Activated naive CD8-positive, alpha-beta T cell (primary cell): ENCODE results near the gene SYNM.

Experiments used
- H3K27ac Mint-ChIP-seq: one replicate; pipeline ENCODE4 v1.8.0; 2021; ENCODE audit warnings: mixed read lengths
- H3K27me3 Mint-ChIP-seq: one replicate; pipeline ENCODE4 v1.8.0; 2021; ENCODE audit warnings: mixed read lengths
- H3K36me3 Mint-ChIP-seq: one replicate; pipeline ENCODE4 v1.8.0; 2021; ENCODE audit warnings: mixed read lengths
- H3K4me1 Mint-ChIP-seq: one replicate; pipeline ENCODE4 v1.8.0; 2021; ENCODE audit warnings: low read depth, mixed read lengths
- H3K4me3 Mint-ChIP-seq: one replicate; pipeline ENCODE4 v1.8.0; 2021; ENCODE audit warnings: mild to moderate bottlenecking, mixed read lengths
- H3K9me3 Mint-ChIP-seq: one replicate; pipeline ENCODE4 v1.8.0; 2021; ENCODE audit warnings: low read depth, mixed read lengths

SYNM gene

GRCh38 chr15:99121691-99122410 lies 17.0 kb downstream of the SYNM start:
- H3K36me3 Mint-ChIP-seq, result peaks cover 1% of the 10 kb centered on the region
- H3K9me3 Mint-ChIP-seq, result no peaks in the 10 kb centered on the region
- no peak overlapping the region for H3K27ac Mint-ChIP-seq
- peaks cover 2% of the 10 kb centered on the region for H3K27me3 Mint-ChIP-seq
- H3K4me3 Mint-ChIP-seq, result no peak overlapping the region
- H3K4me1 Mint-ChIP-seq, result no peaks in the 10 kb centered on the region

- no peak overlapping the region for H3K4me3 Mint-ChIP-seq
Measured at GRCh38 chr15:99122831-99123712, 18.2 kb downstream of the SYNM start.

GRCh38 chr15:99123713-99124451 lies 19.0 kb downstream of the SYNM start:
- H3K4me3 Mint-ChIP-seq, result no peak overlapping the region
- H3K27me3 Mint-ChIP-seq, result peaks cover 2% of the 10 kb centered on the region
- no peak overlapping the region for H3K27ac Mint-ChIP-seq
- H3K36me3 Mint-ChIP-seq, result no peaks in the 10 kb centered on the region
- no peaks in the 10 kb centered on the region for H3K9me3 Mint-ChIP-seq
- H3K4me1 Mint-ChIP-seq, result no peaks in the 10 kb centered on the region

More at GRCh38 chr15:99122831-99123712, 18.2 kb downstream of the SYNM start:
- Mint-ChIP-seq H3K27me3 (peaks cover 2% of the 10 kb centered on the region), H3K4me1 (no peaks in the 10 kb centered on the region), H3K27ac (no peak overlapping the region), H3K36me3 (no peaks in the 10 kb centered on the region), H3K9me3 (no peaks in the 10 kb centered on the region)

- no peaks in the 10 kb centered on the region for H3K4me1 Mint-ChIP-seq
- H3K27ac Mint-ChIP-seq, result no peak overlapping the region
- no peaks in the 10 kb centered on the region for H3K36me3 Mint-ChIP-seq
- peaks cover 2% of the 10 kb centered on the region for H3K27me3 Mint-ChIP-seq
- H3K4me3 Mint-ChIP-seq, result no peak overlapping the region
- no peaks in the 10 kb centered on the region for H3K9me3 Mint-ChIP-seq
Measured at GRCh38 chr15:99124641-99125040, 19.8 kb downstream of the SYNM start.

GRCh38 chr15:99125061-99125891 lies 20.4 kb downstream of the SYNM start:
- Mint-ChIP-seq H3K36me3 (no peaks in the 10 kb centered on the region), H3K4me1 (no peaks in the 10 kb centered on the region), H3K4me3 (no peak overlapping the region), H3K27ac (no peak overlapping the region), H3K9me3 (no peaks in the 10 kb centered on the region), H3K27me3 (peaks cover 2% of the 10 kb centered on the region)

GRCh38 chr15:99126131-99126588 lies 21.3 kb downstream of the SYNM start:
- H3K27me3 Mint-ChIP-seq, result peaks cover 2% of the 10 kb centered on the region
- no peaks in the 10 kb centered on the region for H3K9me3 Mint-ChIP-seq
- H3K27ac Mint-ChIP-seq, result no peak overlapping the region
- H3K36me3 Mint-ChIP-seq, result no peaks in the 10 kb centered on the region
- H3K4me3 Mint-ChIP-seq, result no peak overlapping the region
- no peaks in the 10 kb centered on the region for H3K4me1 Mint-ChIP-seq

- Mint-ChIP-seq H3K4me3 (no peak overlapping the region), H3K27me3 (peaks cover 2% of the 10 kb centered on the region), H3K4me1 (no peaks in the 10 kb centered on the region), H3K36me3 (no peaks in the 10 kb centered on the region), H3K27ac (no peak overlapping the region), H3K9me3 (no peaks in the 10 kb centered on the region)
Measured at GRCh38 chr15:99126930-99127329, 22.1 kb downstream of the SYNM start.

GRCh38 chr15:99127773-99128172 lies 22.9 kb downstream of the SYNM start:
- peaks cover 2% of the 10 kb centered on the region for H3K27me3 Mint-ChIP-seq
- no peaks in the 10 kb centered on the region for H3K36me3 Mint-ChIP-seq
- no peak overlapping the region for H3K27ac Mint-ChIP-seq
- H3K4me3 Mint-ChIP-seq, result no peak overlapping the region
- H3K9me3 Mint-ChIP-seq, result no peaks in the 10 kb centered on the region
- no peaks in the 10 kb centered on the region for H3K4me1 Mint-ChIP-seq

- Mint-ChIP-seq H3K27ac (no peak overlapping the region), H3K4me3 (no peak overlapping the region), H3K4me1 (no peaks in the 10 kb centered on the region)
Measured at GRCh38 chr15:99128411-99128810, 23.5 kb downstream of the SYNM start.

GRCh38 chr15:99129644-99130043 lies 24.8 kb downstream of the SYNM start:
- Mint-ChIP-seq H3K27ac (no peak overlapping the region), H3K9me3 (no peaks in the 10 kb centered on the region)

More at GRCh38 chr15:99128411-99128810, 23.5 kb downstream of the SYNM start:
- H3K27me3 Mint-ChIP-seq, result peaks cover 2% of the 10 kb centered on the region
- H3K9me3 Mint-ChIP-seq, result no peaks in the 10 kb centered on the region
- no peaks in the 10 kb centered on the region for H3K36me3 Mint-ChIP-seq

GRCh38 chr15:99130314-99130713 lies 25.4 kb downstream of the SYNM start:
- no peaks in the 10 kb centered on the region for H3K4me1 Mint-ChIP-seq
- H3K36me3 Mint-ChIP-seq, result no peaks in the 10 kb centered on the region
- no peaks in the 10 kb centered on the region for H3K27me3 Mint-ChIP-seq
- no peak overlapping the region for H3K27ac Mint-ChIP-seq
- no peak overlapping the region for H3K4me3 Mint-ChIP-seq
- no peaks in the 10 kb centered on the region for H3K9me3 Mint-ChIP-seq

More at GRCh38 chr15:99129644-99130043, 24.8 kb downstream of the SYNM start:
- Mint-ChIP-seq H3K27me3 (no peaks in the 10 kb centered on the region), H3K36me3 (no peaks in the 10 kb centered on the region), H3K4me1 (no peaks in the 10 kb centered on the region), H3K4me3 (no peak overlapping the region)

GRCh38 chr15:99130765-99131440 lies 26.0 kb downstream of the SYNM start:
- H3K36me3 Mint-ChIP-seq, result no peaks in the 10 kb centered on the region
- no peaks in the 10 kb centered on the region for H3K9me3 Mint-ChIP-seq
- no peak overlapping the region for H3K27ac Mint-ChIP-seq
- no peak overlapping the region for H3K4me3 Mint-ChIP-seq
- H3K27me3 Mint-ChIP-seq, result no peaks in the 10 kb centered on the region
- no peaks in the 10 kb centered on the region for H3K4me1 Mint-ChIP-seq

GRCh38 chr15:99131441-99132023 lies 26.7 kb downstream of the SYNM start:
- Mint-ChIP-seq H3K27me3 (no peaks in the 10 kb centered on the region), H3K4me1 (no peaks in the 10 kb centered on the region), H3K9me3 (no peaks in the 10 kb centered on the region), H3K27ac (no peak overlapping the region), H3K4me3 (no peak overlapping the region), H3K36me3 (no peaks in the 10 kb centered on the region)
